CD1c-positive myeloid dendritic cell (primary cell): ENCODE data around the gene CDH13.

Experiments used
- DNase-seq: peaks from one replicate; pipeline ENCODE4 v3.0.0-alpha.2; 2016; ENCODE audit errors: extremely low spot score

The CDH13 gene

DNA sequence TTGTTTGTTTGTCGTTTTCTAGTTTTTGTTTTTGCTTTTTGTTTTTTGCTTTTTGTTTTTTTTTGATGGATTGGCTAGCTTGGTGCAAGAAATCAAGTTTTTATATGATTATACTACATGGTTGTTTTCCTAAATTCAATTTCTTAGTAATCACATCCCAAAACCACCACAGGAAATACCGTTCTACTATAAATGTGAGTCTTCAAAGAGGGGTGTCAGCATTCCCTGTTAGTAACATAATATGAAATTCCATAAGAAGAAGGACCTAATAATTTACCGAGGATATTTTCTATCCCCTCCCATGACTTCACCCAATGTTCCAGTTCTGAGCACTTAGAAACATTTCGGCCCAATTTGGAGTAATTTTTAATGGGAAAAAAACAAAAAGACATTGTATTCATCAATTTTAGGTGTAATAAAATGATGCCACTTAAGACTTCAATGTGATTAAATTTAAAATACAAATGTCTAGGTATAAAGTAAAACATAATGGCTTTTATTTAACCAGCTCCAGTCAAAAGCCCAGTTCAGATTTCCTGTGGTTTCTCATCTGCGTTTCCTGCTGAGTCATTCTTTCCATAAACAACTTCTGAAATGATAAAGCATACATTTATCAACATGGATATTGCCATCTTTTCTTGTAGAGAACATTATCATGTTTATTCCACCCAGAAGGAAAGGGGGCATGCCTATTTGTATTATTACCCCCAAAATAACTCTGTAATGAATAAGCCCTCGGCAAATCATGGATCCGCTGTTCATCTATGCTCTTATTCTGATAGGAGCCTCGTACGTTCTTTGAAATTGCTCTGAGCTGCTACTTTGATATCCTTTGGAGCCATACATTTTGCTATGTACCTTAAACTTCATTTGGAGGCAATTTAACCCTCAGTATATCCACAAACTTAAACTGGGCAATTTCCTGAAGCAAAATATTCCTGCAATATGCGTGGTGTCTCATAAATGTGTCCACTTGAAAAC lies 1209.1 kb downstream of the CDH13 start:
- DNase-seq: peak; percentile 31

DNA sequence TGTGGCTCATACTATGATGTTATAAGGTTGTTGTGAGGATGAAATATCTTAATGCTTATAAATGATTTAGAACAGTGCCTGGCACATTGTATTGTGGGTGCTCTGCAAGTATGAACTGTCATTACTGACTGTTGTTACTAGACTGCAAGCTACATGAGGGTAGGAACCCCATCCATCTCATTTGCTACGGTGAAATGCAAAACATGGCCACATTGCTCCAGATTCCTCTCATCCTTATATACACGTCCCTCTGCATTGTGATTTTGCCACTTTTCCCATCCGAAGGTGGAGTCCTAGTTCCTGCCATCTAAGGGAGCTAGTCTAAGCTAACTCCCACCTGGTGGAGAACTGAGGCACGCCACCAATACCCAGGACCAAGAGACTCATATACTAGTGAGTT lies 1210.8 kb downstream of the CDH13 start:
- no peak for DNase-seq

DNA sequence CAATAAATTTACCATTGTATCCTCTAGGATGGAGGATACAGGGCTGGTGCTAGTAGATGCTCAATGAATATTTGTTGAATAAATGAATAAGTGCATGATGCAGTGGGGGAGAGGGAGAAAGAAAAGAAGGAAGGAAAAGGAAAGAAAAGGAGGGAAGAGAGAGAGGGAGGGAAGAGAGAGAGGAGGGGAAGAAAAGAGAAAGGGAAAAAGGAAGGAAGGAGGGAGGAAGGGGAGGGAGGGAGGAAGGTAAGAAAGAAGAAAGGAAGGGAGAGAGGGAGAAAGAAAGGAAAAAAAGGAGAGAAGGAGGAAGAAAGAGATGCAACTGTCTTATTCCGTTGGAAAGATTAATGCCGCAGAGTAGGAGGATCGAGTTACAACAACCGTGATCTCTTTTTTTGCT lies 1211.4 kb downstream of the CDH13 start:
- DNase-seq: no peak

DNA sequence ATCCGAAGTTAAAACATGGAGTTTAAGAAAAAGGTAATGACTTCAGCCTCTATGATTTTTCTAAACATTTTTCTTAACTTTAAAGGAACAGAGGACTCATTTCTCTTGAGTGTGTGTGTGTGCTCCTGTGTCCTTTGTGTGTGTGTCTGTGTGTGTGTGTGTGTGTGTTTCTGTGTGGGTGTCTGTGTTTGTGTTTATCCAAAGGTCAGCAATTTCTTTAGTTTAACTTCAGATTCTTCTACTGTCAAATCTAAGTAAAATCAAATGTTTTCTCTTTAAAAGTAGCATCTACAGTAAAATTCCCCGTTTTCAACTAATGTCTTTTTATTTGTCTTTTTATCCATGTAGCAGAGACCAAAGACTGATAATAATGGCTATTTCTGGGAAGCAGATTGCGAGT lies 1212.8 kb downstream of the CDH13 start:
- no peak for DNase-seq

DNA sequence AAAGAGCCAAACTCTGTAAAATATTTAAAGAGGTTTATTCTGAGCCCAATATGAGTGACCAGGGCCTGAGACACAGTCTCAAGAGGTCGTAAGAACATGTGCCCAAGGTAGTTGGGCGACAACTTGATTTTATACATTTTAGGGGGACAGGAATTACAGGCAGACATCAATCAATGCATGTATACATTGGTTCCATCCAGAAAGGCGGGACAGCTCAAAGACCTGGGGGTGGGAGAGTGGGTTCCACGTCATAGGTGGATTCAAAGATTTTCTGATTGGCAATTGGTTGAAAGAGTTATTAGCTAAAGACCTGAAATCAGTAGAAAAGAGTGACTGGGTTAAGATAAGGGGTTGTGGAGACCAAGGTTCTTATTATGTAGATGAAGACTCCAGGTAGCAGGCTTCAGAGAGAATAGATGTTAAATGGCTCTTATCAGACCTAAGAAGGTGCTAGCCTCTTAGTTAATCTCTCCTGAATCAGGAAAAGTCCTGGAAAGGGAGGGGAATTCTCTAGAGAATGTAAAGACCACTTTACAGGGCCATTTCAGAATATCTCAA lies 1213.4 kb downstream of the CDH13 start:
- no peak for DNase-seq

DNA sequence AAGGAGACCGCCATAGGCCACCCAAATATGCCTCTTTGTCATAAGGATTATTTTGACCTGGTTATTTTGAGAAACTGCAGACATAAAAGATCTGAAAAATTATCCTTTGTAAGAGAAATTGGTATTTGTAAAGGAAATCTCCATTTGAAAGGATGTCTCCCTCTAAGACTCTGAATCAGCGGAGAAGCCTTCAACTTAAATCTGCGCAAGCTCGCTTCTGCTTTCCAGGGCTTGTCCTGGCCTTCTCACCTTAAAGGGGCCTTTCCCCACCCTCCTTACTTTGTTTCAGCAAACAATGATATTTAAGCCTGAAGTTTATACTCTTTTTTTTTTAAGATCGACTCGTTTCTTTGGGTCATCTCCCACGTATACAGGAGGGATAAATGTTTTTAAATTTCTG lies 1215.5 kb downstream of the CDH13 start:
- no peak for DNase-seq

DNA sequence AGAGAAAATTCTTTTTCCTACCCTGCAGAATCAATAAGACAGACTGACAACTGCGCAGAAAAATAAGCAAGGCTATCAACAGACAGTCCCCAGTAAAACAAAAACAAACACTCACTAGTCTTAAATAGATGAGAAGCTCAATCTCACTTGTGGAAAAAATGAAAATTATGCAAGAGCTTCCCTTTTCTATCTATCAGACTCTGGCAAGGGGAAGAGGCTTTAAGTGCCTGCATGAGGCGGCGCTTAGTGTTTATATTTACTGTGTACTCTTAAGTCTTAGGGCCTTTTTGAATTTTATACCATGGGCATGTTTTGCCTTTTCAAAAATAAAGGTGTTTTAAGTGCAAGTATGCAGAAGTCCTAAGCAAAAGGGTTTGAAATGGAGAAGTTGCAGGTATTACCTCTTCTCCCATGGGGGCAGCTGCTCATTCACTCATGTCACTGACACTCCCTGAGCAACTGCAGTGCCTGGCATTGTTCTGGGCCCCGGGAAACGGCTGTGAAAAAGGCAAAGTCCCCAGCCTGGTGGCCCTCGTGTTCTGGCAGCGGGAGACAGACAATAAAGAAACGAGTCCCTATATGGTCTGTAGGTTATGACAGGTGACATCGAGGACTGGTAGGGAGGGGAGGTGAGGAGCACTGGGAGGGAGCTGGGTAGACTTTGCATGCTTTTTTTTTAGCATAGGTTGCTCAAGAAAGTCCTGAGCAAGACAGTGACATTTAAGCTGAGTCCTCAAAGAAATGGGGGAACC lies 1216.2 kb downstream of the CDH13 start:
- peak; percentile 59 for DNase-seq

DNA sequence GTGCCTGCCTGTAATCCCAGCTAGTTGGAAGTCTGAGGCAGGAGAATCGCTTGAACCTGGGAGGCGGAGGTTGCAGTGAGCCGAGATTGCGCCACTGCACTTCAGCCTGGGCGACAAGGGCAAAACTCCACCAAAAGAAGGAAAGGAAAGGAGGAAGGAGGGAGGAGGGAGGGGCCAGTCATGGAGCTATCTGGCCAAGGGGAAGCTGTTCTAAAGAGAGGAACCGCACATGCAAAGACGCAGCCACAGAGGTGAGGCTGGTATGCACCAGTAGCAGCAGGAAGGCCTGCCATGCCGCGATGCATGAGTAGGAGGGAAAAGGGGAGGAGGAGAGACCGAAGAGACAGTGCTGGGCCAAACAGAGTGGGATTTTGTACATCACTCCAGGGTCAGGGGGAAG lies 1216.9 kb downstream of the CDH13 start:
- DNase-seq: peak; percentile 41

DNA sequence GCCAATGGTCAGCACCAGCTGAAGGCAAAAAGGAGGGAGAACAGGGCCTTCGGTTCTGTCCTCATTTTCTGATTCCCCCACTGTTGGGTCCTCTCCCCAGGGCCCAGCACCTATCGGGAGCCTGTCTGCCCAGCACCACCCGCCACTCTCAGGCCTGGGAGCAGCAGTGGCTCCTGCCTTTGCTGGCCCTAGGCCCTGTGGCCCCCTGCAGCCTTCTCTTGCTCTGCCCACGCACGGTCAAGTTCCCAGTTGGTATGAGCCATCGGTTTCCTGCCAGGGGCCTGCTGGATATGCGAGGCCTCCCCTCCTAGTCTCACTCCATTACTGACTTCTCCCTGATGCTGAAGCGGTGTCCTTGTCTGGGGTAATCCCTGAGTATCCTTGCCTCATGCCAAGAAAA lies 1218.5 kb downstream of the CDH13 start:
- DNase-seq: no peak

DNA sequence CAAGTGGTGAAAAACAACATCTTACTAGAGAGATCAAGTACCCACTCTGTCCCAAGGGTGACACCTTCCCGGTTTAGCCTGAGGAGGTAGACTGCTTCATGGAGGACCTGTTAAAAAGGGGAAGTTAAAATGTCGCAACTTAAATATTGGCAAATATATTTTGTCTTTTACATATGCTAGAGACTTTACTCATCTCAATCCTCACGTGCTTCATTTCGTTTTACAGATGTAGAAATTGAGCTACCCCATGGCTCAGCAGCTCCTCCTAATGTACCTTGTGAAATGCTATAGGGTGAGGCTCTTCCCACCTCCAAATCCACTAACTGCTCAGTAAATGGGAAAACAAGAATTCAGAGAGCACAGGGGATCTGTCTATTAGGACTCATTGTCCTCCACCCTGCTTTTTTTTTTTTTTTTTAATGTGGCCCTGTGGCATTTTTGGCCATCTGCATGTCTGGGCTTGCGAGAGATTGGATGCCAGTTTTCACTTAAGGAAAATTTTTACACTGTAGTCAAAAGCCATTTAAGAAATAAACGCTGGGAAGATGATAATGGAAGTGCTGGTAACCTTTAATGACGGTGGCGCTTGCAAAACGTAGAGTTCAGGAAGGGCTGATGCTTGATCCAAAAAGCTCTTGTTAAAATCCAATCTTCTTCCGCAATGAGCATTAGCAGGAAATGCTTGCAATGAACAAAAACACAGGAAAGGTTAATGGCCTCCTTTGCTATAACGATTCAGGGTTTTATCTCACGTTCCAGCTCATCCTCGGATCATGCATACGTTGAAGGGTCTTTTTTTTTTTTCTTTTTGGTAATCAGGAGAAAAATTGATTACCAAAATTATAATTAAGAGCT lies 1220.8 kb downstream of the CDH13 start:
- peak; percentile 91 for DNase-seq

DNA sequence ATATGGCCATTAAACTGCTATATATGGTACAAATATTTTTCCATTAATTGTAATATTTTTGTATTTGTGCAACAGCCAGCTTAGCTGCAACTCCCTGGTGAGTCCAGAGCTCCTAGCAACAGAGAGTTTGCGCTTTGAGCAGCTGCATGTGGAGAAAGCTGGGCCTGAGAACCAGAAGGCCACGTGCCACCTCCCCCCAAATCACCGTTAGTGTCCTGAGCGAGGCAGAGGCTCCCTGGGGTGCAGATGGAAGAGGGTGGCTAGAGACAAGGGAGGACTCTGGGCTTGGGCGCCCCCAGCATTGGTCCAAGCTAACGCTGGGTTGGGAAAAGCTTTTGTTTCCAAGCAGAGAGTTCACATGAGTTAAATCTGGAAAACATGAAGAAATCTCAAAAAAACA lies 1222.7 kb downstream of the CDH13 start:
- DNase-seq: no peak
